Tibial nerve (tissue), 4 donors: Measurements from ENCODE around the gene SNX30. TPM values are rescaled to one million over a fixed set of nuclear protein-coding genes. Genes with fewer than 3 reads are reported as not detected.

ENCODE experiments used
- DNase-seq, 2 donors: peaks; one replicate each; pipeline ENCODE4 v3.0.0-alpha.2; 2019; ENCODE audit warnings: low spot score in 2 of 2
- H3K27ac ChIP-seq, 4 donors: fragments of 200-600 bp; sonication (generic) in 3 of 4; one replicate each; pipeline ENCODE4 v1.5.1; 2017 to 2019; ENCODE audit warnings: mild to moderate bottlenecking in 1 of 4
- H3K27me3 ChIP-seq, 2 donors: fragments of 200-600 bp; sonication (generic) in 1 of 2; one replicate each; pipeline versions ENCODE4 v1.5.1 to v1.6.0; 2017 to 2019
- H3K36me3 ChIP-seq, 3 donors: fragments of 200-600 bp; sonication (generic); one replicate each; pipeline ENCODE4 v1.5.1; 2018 to 2019
- H3K4me1 ChIP-seq, 4 donors: fragments of 200-600 bp; sonication (generic) in 3 of 4; one replicate each; pipeline ENCODE4 v1.5.1; 2017 to 2019
- H3K4me3 ChIP-seq, 4 donors: fragments of 200-600 bp; sonication (generic) in 3 of 4; one replicate each; pipeline ENCODE4 v1.5.1; 2017 to 2019; ENCODE audit warnings: mild to moderate bottlenecking in 1 of 4, moderate library complexity in 1 of 4
- H3K9me3 ChIP-seq, 4 donors: fragments of 200-600 bp; sonication (generic) in 3 of 4; one replicate each; pipeline ENCODE4 v1.5.1; 2017 to 2019
- CTCF ChIP-seq, 5 experiments: fragments of 200-600 bp in 3 of 5; fragments of 450-650 bp in 2 of 5; sonication (generic) in 3 of 5; IDR thresholded peaks; one replicate each; pipeline ENCODE4 v1.5.1; 2016 to 2019; ENCODE audit warnings: antibody characterized with exemption in 5 of 5, mild to moderate bottlenecking in 3 of 5, moderate library complexity in 2 of 5
- EP300 ChIP-seq, 2 donors: sonication (generic); formaldehyde crosslinking; IDR thresholded peaks; one replicate each; pipeline ENCODE4 v1.6.1; 2017; ENCODE audit warnings: antibody characterized with exemption in 2 of 2, mild to moderate bottlenecking in 1 of 2
- POLR2A ChIP-seq, 2 donors: fragments of 450-650 bp; IDR thresholded peaks; one replicate each; pipeline ENCODE4 v1.6.1; 2017; ENCODE audit warnings: antibody characterized with exemption in 2 of 2, mild to moderate bottlenecking in 2 of 2, moderate library complexity in 2 of 2
- WGBS, 2 donors: methylation state at CpG; one replicate each; pipeline ENCODE4 v1.1.5; 2018; 5-methylcytosine and 5-hydroxymethylcytosine counted together
- total RNA-seq, 4 donors: library from RNA; depleted of rRNA; stranded (reverse); fragments of >200 nt; gene quantifications; one replicate each; pipeline ENCODE4 v1.1.0, GENCODE V29; 2016

SNX30 gene
- total RNA-seq, 4 donors from 2014 or later: 14.9 to 25.3 (median 17.0) TPM

- Histone ChIP-seq H3K9me3 (peaks cover 0 to 10% (median 4%) of the 10 kb centered on the region in 4 donors), H3K27me3 (no peaks in the 10 kb centered on the region), H3K36me3 (peaks cover 0 to 28% (median 0%) of the 10 kb centered on the region in 3 donors), H3K4me3 (no peak overlapping the region), H3K4me1 (peaks cover 0 to 16% (median 11%) of the 10 kb centered on the region in 4 donors), H3K27ac (no peak overlapping the region)
- no peak for TF ChIP-seq CTCF (IDR thresholded peaks at IDR 0.05)
- TF ChIP-seq POLR2A (IDR thresholded peaks at IDR 0.05): no peak
- no peak for TF ChIP-seq EP300 (IDR thresholded peaks at IDR 0.05)
- WGBS, 2 donors: 94 to 96% methylated on average over 3 of the region's 3 CpGs
- DNase-seq: no peak
Observed at GRCh38 chr9:112712678-112713077, 37.9 kb upstream of the SNX30 start.

GRCh38 chr9:112717661-112718331, 32.8 kb upstream of the SNX30 start, which contains the start of gene INIP:
Gene INIP (minus strand): TSS chr9:112718117. CDS start chr9:112716485, 1,632 bp downstream.
- Histone ChIP-seq H3K4me1 (peaks cover 0 to 20% (median 11%) of the 10 kb centered on the region in 4 donors), H3K27me3 (no peaks in the 10 kb centered on the region), H3K27ac (peak within 1 kb of the TSS; percentile 75 to 95 (median 94)), H3K4me3 (peak within 1 kb of the TSS; percentile 61 to 90 (median 78)), H3K9me3 (peaks cover 0 to 7% (median 2%) of the 10 kb centered on the region in 4 donors), H3K36me3 (peaks cover 0 to 16% (median 0%) of the 10 kb centered on the region in 3 donors)
- TF ChIP-seq EP300 (IDR thresholded peaks at IDR 0.05) (peak; percentile 89 to 96), POLR2A (IDR thresholded peaks at IDR 0.05) (peak; percentile 64 to 87), CTCF (IDR thresholded peaks at IDR 0.05) (peak in 2 of 5 experiments; percentile 37 to 38)
- DNase-seq: peak; percentile 84 to 87
- 0 to 1% methylated on average over 43 to 46 of the region's 51 CpGs for WGBS, 2 donors

- no peaks in the 10 kb centered on the region for H3K27me3 ChIP-seq
- peaks cover 0 to 20% (median 11%) of the 10 kb centered on the region in 4 donors for H3K4me1 ChIP-seq
- WGBS, 2 donors: 58 to 82% methylated on average over 1 of the region's 1 CpG
- no peaks in the 10 kb centered on the region for H3K9me3 ChIP-seq
- H3K4me3 ChIP-seq: no peak overlapping the region
- DNase-seq: no peak
- no peak for TF ChIP-seq POLR2A (IDR thresholded peaks at IDR 0.05)
- no peak for TF ChIP-seq CTCF (IDR thresholded peaks at IDR 0.05)
- no peak for TF ChIP-seq EP300 (IDR thresholded peaks at IDR 0.05)
- H3K27ac ChIP-seq: peak overlapping the region in 3 of 4 donors; percentile 30 to 95 (median 59)
- peaks cover 0 to 3% (median 0%) of the 10 kb centered on the region in 3 donors for H3K36me3 ChIP-seq
Observed at GRCh38 chr9:112719241-112719691, 31.3 kb upstream of the SNX30 start.

- peaks cover 0 to 20% (median 11%) of the 10 kb centered on the region in 4 donors for H3K4me1 ChIP-seq
- peaks cover 0 to 3% (median 0%) of the 10 kb centered on the region in 3 donors for H3K36me3 ChIP-seq
- 44 to 53% methylated on average over 2 of the region's 2 CpGs for WGBS, 2 donors
- no peak overlapping the region for H3K4me3 ChIP-seq
- no peaks in the 10 kb centered on the region for H3K27me3 ChIP-seq
- no peaks in the 10 kb centered on the region for H3K9me3 ChIP-seq
- TF ChIP-seq EP300 (IDR thresholded peaks at IDR 0.05) (no peak), CTCF (IDR thresholded peaks at IDR 0.05) (no peak), POLR2A (IDR thresholded peaks at IDR 0.05) (no peak)
- peak overlapping the region in 3 of 4 donors; percentile 30 to 95 (median 59) for H3K27ac ChIP-seq
- no peak for DNase-seq
Observed at GRCh38 chr9:112719696-112720095, 30.9 kb upstream of the SNX30 start.
